ENCODE data around the gene PDIA2.

DNA sequence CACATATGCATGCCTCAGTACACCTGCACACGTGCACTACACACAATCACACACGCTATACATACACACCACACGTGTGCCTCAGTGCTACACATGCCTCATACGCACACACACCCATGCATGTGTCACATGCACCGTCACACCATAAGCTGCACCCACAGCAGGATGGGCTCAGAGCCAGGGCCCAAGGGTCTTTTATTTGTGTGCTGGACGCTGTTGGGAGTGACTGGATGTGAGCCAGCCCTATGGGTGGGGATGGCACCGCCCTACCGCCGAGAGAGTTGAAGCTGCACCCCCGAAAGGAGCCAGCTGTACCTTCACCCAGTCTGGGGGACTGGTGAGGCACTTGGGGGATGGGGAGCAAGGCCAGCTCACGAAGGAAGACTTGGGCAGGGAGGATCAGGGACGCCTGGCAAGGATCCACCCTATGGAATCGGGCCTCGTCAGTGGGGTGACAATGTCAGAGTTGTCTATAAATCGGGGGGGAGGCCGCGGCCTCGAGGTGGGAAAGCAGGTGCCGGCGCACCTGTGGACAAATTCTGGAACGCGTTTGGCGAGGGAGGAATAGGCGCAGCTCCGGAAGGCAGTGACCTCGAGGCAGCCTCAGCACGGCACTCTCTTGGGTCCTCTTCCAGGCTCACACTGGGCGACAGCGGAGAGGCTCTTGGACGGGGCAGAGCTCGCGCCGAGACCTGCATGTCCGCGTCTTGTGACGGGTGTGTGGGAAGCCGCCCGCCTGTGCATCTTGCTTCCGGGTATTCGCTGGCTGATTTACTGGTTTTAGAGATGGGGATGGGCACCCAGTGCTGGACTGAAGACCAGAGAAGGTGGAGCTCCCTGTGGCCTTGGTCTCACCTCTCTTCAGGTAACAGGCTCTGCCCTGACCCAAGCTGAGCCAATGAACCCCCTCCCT is 14.6 kb upstream of the PDIA2 start:
- TF ChIP-seq CTCF (IDR thresholded peaks at IDR 0.05; ENCODE audit: low read depth, low read length, missing input control) (no peak), TAF1 (conservative IDR thresholded peaks at IDR 0.05) (no peak), EGR1 (IDR thresholded peaks at IDR 0.05; ENCODE audit: low read depth in 2 of 2) (no peak), YY1 (IDR thresholded peaks at IDR 0.05) (no peak), JUND (IDR thresholded peaks at IDR 0.05) (no peak), RAD21 (IDR thresholded peaks at IDR 0.05) (no peak), HNF4G (IDR thresholded peaks at IDR 0.05) (no peak), ATF3 (IDR thresholded peaks at IDR 0.05) (no peak), FOXA1 (IDR thresholded peaks at IDR 0.05) (no peak), SP1 (IDR thresholded peaks at IDR 0.05) (no peak), NR2F2 (IDR thresholded peaks at IDR 0.05) (no peak), GABPA (IDR thresholded peaks at IDR 0.05 in 1 of 2, conservative IDR thresholded peaks at IDR 0.05 in 1 of 2) (no peak)
- TF ChIP-seq, protein P1, sequence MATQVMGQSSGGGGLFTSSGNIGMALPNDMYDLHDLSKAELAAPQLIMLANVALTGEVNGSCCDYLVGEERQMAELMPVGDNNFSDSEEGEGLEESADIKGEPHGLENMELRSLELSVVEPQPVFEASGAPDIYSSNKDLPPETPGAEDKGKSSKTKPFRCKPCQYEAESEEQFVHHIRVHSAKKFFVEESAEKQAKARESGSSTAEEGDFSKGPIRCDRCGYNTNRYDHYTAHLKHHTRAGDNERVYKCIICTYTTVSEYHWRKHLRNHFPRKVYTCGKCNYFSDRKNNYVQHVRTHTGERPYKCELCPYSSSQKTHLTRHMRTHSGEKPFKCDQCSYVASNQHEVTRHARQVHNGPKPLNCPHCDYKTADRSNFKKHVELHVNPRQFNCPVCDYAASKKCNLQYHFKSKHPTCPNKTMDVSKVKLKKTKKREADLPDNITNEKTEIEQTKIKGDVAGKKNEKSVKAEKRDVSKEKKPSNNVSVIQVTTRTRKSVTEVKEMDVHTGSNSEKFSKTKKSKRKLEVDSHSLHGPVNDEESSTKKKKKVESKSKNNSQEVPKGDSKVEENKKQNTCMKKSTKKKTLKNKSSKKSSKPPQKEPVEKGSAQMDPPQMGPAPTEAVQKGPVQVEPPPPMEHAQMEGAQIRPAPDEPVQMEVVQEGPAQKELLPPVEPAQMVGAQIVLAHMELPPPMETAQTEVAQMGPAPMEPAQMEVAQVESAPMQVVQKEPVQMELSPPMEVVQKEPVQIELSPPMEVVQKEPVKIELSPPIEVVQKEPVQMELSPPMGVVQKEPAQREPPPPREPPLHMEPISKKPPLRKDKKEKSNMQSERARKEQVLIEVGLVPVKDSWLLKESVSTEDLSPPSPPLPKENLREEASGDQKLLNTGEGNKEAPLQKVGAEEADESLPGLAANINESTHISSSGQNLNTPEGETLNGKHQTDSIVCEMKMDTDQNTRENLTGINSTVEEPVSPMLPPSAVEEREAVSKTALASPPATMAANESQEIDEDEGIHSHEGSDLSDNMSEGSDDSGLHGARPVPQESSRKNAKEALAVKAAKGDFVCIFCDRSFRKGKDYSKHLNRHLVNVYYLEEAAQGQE (IDR thresholded peaks at IDR 0.05), result no peak
- TF ChIP-seq, protein P2, sequence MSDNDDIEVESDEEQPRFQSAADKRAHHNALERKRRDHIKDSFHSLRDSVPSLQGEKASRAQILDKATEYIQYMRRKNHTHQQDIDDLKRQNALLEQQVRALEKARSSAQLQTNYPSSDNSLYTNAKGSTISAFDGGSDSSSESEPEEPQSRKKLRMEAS (IDR thresholded peaks at IDR 0.05), result no peak
